Osteocyte (in vitro differentiated cells): Measurements from ENCODE around the gene LIPI. TPM values are rescaled to one million over a fixed set of nuclear protein-coding genes. Genes with fewer than 3 reads are reported as not detected.
"Not testable (repeated sequence)": the region's sequence is repeated elsewhere in the genome, so short reads cannot be mapped to it uniquely, and the experiment has no call there.

Experiments used
- DNase-seq: peaks from one replicate; pipeline ENCODE4 v3.0.0; 2021; ENCODE audit warnings: mixed read lengths; ENCODE audit not compliant: unreplicated experiment; ENCODE audit errors: extremely low spot score
- H3K27ac Mint-ChIP-seq: one replicate; pipeline ENCODE4 v1.8.0; 2021; ENCODE audit warnings: mild to moderate bottlenecking, mixed read lengths; ENCODE audit not compliant: unreplicated experiment
- H3K27me3 Mint-ChIP-seq: one replicate; pipeline ENCODE4 v1.8.0; 2021; ENCODE audit warnings: mixed read lengths; ENCODE audit not compliant: unreplicated experiment
- H3K36me3 Mint-ChIP-seq: one replicate; pipeline ENCODE4 v1.8.0; 2021; ENCODE audit warnings: mixed read lengths; ENCODE audit not compliant: unreplicated experiment
- H3K4me1 Mint-ChIP-seq: one replicate; pipeline ENCODE4 v1.8.0; 2021; ENCODE audit warnings: mixed read lengths; ENCODE audit not compliant: unreplicated experiment
- H3K4me3 Mint-ChIP-seq: one replicate; pipeline ENCODE4 v1.8.0; 2021; ENCODE audit warnings: mild to moderate bottlenecking, moderate library complexity, mixed read lengths; ENCODE audit not compliant: unreplicated experiment
- H3K9me3 Mint-ChIP-seq: one replicate; pipeline ENCODE4 v1.8.0; 2021; ENCODE audit warnings: mixed read lengths; ENCODE audit not compliant: unreplicated experiment
- total RNA-seq: library from RNA; stranded (reverse); gene quantifications from 2 replicates; pipeline ENCODE4 v1.2.1, GENCODE V29; 2021
- TF ChIP-seq, protein P1 (sequence below): fragments of 200-600 bp; sonication (generic); IDR thresholded peaks from 2 replicates; pipeline ENCODE4 v1.5.0; 2021; ENCODE audit warnings: antibody characterized with exemption, mild to moderate bottlenecking, moderate library complexity

LIPI gene
- total RNA-seq, 1 donor from 2014 or later: not detected

- Mint-ChIP-seq H3K4me1 (no peaks in the 10 kb centered on the region), H3K4me3 (no peak overlapping the region), H3K27ac (no peak overlapping the region), H3K36me3 (no peaks in the 10 kb centered on the region), H3K9me3 (peaks cover 5% of the 10 kb centered on the region), H3K27me3 (no peaks in the 10 kb centered on the region)
- DNase-seq: no peak
- TF ChIP-seq, protein P1, sequence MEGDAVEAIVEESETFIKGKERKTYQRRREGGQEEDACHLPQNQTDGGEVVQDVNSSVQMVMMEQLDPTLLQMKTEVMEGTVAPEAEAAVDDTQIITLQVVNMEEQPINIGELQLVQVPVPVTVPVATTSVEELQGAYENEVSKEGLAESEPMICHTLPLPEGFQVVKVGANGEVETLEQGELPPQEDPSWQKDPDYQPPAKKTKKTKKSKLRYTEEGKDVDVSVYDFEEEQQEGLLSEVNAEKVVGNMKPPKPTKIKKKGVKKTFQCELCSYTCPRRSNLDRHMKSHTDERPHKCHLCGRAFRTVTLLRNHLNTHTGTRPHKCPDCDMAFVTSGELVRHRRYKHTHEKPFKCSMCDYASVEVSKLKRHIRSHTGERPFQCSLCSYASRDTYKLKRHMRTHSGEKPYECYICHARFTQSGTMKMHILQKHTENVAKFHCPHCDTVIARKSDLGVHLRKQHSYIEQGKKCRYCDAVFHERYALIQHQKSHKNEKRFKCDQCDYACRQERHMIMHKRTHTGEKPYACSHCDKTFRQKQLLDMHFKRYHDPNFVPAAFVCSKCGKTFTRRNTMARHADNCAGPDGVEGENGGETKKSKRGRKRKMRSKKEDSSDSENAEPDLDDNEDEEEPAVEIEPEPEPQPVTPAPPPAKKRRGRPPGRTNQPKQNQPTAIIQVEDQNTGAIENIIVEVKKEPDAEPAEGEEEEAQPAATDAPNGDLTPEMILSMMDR: no peak
Observed at GRCh38 chr21:14071902-14072734, 138.6 kb downstream of the LIPI start.

- no peaks in the 10 kb centered on the region for H3K27me3 Mint-ChIP-seq
- no peak overlapping the region for H3K27ac Mint-ChIP-seq
- TF ChIP-seq, protein P1: no peak
- no peaks in the 10 kb centered on the region for H3K4me1 Mint-ChIP-seq
- H3K4me3 Mint-ChIP-seq: no peak overlapping the region
- DNase-seq: no peak
- no peaks in the 10 kb centered on the region for H3K36me3 Mint-ChIP-seq
- peaks cover 5% of the 10 kb centered on the region for H3K9me3 Mint-ChIP-seq
Observed at GRCh38 chr21:14070968-14071367, 139.8 kb downstream of the LIPI start.

- DNase-seq: no peak
- no peaks in the 10 kb centered on the region for H3K36me3 Mint-ChIP-seq
- no peaks in the 10 kb centered on the region for H3K4me1 Mint-ChIP-seq
- H3K27ac Mint-ChIP-seq: no peak overlapping the region
- peaks cover 5% of the 10 kb centered on the region for H3K9me3 Mint-ChIP-seq
- H3K4me3 Mint-ChIP-seq: no peak overlapping the region
- TF ChIP-seq, protein P1: no peak
- H3K27me3 Mint-ChIP-seq: no peaks in the 10 kb centered on the region
Observed at GRCh38 chr21:14070049-14070893, 140.5 kb downstream of the LIPI start.

DNA sequence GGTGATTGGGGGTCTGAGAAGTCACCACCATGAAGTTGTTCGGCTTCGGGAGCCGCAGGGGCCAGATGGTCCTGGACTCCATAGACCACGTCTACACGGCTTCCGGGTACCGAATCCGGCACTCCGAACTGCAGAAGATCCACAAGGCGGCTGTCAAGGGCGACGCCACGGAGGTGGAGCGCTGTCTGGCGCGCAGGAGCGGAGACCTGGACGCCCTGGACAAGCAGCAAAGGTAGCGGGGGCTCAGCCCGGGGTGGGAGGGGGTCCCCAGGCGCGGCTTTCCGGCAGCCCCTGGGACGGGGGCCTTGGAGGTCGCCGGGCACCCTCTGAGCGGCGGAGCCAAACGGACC is 146.5 kb downstream of the LIPI start:
- Mint-ChIP-seq H3K4me3 (no peak overlapping the region), H3K27ac (no peak overlapping the region), H3K36me3 (no peaks in the 10 kb centered on the region), H3K27me3 (no peaks in the 10 kb centered on the region), H3K4me1 (no peaks in the 10 kb centered on the region), H3K9me3 (peaks cover 4% of the 10 kb centered on the region)
- TF ChIP-seq, protein P1: no peak
- DNase-seq: no peak

DNA sequence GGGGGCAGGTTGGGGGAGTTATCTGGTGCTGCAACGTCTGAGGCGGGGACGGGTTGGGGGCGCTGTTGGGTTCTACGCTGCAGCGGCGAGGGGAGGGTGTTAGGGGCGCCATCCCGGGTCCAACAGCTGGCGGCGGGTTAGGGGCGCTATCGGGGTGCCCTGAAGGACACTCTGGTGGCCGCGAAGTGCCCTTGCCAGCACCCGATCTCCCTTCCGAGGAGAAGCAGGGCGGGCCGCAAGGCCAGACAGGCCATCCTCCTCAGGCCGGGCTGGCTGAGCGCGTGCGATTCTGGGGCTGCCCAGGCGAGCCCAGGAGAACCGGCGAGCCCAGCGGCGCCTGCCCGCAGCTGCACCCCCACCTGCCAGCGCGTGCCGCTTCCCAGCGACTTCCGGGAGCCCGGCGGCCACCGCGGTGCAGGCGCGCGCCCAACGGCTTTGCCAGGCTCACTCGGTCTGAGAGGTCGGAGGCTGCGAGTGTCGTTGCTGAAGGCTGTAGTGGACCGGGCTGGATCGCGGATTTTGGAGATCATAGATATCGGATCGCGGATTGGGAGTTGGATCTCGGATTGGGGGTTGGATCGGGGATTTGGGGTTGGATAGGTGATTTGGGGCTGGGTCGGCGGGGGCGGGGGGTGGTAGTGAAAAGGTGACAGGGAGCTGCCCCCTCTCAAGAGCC is 147.0 kb downstream of the LIPI start:
- not testable (repeated sequence) for H3K36me3 Mint-ChIP-seq, H3K4me3 Mint-ChIP-seq, H3K9me3 Mint-ChIP-seq, DNase-seq, H3K4me1 Mint-ChIP-seq, H3K27ac Mint-ChIP-seq, H3K27me3 Mint-ChIP-seq

GRCh38 chr21:14062684-14063083 is 148.1 kb downstream of the LIPI start:
- not testable (repeated sequence) for H3K4me3 Mint-ChIP-seq, H3K36me3 Mint-ChIP-seq, H3K4me1 Mint-ChIP-seq, H3K27ac Mint-ChIP-seq, H3K9me3 Mint-ChIP-seq, DNase-seq, H3K27me3 Mint-ChIP-seq

- DNase-seq, H3K4me3 Mint-ChIP-seq, H3K9me3 Mint-ChIP-seq, H3K36me3 Mint-ChIP-seq, H3K4me1 Mint-ChIP-seq, H3K27me3 Mint-ChIP-seq, H3K27ac Mint-ChIP-seq: not testable (repeated sequence)
Observed at GRCh38 chr21:14061820-14062219, 148.9 kb downstream of the LIPI start.
